SK-N-MC (cell line): ENCODE measurements around the gene ZNRF3.

Experiments
- DNase-seq: peaks from one replicate; pipeline ENCODE4 v3.0.0-alpha.2; 2011; ENCODE audit warnings: low read depth, low spot score
- H3K27ac ChIP-seq: fragments of 200-600 bp; sonication (generic); 2 replicates; pipeline ENCODE4 v1.5.1; 2016; ENCODE audit warnings: mixed run types
- H3K36me3 ChIP-seq: fragments of 200-600 bp; sonication (generic); 2 replicates; pipeline ENCODE4 v1.6.1; 2017; ENCODE audit warnings: antibody characterized with exemption, low read length, mixed read lengths; ENCODE audit not compliant: insufficient read depth
- H3K4me3 ChIP-seq: fragments of 200-600 bp; sonication (generic); 2 replicates; pipeline ENCODE4 v1.5.1; 2016
- H3K9ac ChIP-seq: fragments of 200-600 bp; sonication (generic); 2 replicates; pipeline ENCODE4 v1.8.0; 2017; ENCODE audit warnings: mixed run types, mixed read lengths; ENCODE audit not compliant: insufficient read length
- H3K9me3 ChIP-seq: fragments of 200-600 bp; sonication (generic); 2 replicates; pipeline ENCODE4 v1.6.1; 2017; ENCODE audit warnings: low read depth, mild to moderate bottlenecking, antibody characterized with exemption, low read length, moderate library complexity, mixed read lengths
- EZH2 ChIP-seq: fragments of 200-600 bp; sonication (generic); IDR thresholded peaks from one replicate; pipeline ENCODE4 v1.6.1; 2017; ENCODE audit warnings: antibody characterized with exemption
- FOXP2 ChIP-seq: optimal IDR thresholded peaks from 2 replicates; pipeline ENCODE3; 2011; ENCODE audit warnings: mild to moderate bottlenecking, moderate library complexity; ENCODE audit not compliant: insufficient read depth; ENCODE audit errors: extremely low read length, control extremely low read depth
- POLR2AphosphoS5 ChIP-seq: IDR thresholded peaks from 2 replicates; pipeline ENCODE4 v1.6.1; 2012; ENCODE audit warnings: mild to moderate bottlenecking, low read depth, low read length, borderline replicate concordance

The ZNRF3 gene

DNA sequence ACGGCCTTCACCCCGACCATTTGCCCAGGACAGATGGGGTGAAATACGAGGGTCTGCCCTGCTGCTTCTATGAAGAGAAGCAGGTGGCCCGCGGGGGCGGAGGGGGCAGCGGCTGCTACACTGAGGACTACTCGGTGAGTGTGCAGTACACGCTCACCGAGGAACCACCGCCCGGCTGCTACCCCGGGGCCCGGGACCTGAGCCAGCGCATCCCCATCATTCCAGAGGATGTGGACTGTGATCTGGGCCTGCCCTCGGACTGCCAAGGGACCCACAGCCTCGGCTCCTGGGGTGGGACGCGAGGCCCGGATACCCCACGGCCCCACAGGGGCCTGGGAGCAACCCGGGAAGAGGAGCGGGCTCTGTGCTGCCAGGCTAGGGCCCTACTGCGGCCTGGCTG, 167.1 kb downstream of the ZNRF3 start:
- no peak for DNase-seq
- Histone ChIP-seq H3K4me3 (no peak overlapping the region), H3K9me3 (no peaks in the 10 kb centered on the region), H3K9ac (no peak overlapping the region), H3K36me3 (peaks cover 13% of the 10 kb centered on the region; the same call in 1 of the 2 replicates), H3K27ac (no peak overlapping the region)
- TF ChIP-seq POLR2AphosphoS5 = no peak
- no peak for TF ChIP-seq FOXP2
- TF ChIP-seq EZH2 = no peak

DNA sequence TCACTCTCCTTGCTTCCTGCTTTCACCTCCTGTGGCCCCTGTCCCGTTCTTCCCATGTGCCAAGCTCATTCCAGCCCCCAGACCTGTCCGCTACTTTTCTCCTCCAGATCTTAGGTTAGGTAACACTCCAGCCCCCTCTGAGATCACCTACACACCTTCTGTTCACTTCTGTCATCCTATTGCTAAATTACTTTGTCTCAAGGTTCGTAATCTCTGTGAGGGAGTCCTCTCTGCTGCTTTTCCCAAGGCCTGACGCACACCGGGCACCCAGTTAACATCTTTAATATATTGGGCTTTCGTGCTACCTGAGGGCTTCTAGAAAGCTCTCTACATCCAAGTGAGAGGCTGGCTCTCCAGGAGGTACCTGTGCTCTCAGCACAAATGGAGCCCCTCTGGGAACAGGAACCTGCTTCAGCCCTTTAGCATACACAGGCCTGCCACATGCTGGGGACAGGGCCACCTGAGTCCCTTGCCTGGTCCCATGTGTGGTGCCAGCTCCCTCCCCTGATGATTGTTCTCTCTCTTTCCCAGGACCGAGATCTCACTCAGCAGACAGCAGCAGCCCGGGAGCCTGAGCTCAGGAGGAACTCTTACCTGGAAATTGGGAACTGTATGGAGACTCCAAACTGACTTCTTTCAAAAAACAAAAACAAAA, 169.8 kb downstream of the ZNRF3 start:
- TF ChIP-seq POLR2AphosphoS5 (no peak), FOXP2 (no peak), EZH2 (no peak)
- H3K36me3 ChIP-seq = peaks cover 10% of the 10 kb centered on the region; the same call in 1 of the 2 replicates
- no peak overlapping the region for H3K27ac ChIP-seq
- no peaks in the 10 kb centered on the region for H3K9me3 ChIP-seq
- no peak overlapping the region for H3K4me3 ChIP-seq
- H3K9ac ChIP-seq = no peak overlapping the region
- no peak for DNase-seq

DNA sequence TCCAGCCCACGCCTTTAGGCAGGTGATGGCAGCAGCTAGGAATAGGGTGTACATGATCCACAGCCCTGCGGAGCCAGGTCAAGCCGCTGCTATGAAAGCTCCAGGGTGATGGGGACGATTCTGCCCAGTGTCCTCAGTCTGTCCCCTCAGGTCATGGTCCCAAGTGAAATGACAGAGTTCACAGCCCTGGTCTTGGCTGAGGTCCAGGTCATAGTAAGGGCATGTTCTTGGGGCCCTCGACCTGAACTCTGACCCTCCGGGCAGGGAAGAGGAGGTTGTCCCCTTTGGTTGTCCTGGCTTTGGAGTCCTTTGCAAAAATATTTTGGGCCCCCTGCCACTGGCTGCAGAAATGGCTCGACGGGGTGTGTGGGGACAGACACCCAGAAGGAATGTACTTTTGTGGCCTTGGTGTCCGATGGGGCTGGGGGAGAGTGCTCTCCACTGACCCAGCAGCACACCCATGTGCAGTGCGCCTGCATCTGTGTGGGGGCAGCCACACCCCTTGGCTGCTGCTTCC, 170.9 kb downstream of the ZNRF3 start:
- Histone ChIP-seq H3K9me3 (no peaks in the 10 kb centered on the region), H3K9ac (no peak overlapping the region), H3K27ac (no peak overlapping the region), H3K36me3 (peaks cover 2% of the 10 kb centered on the region; the same call in 1 of the 2 replicates), H3K4me3 (no peak overlapping the region)
- DNase-seq = no peak
- TF ChIP-seq FOXP2 (no peak), EZH2 (no peak), POLR2AphosphoS5 (no peak)

DNA sequence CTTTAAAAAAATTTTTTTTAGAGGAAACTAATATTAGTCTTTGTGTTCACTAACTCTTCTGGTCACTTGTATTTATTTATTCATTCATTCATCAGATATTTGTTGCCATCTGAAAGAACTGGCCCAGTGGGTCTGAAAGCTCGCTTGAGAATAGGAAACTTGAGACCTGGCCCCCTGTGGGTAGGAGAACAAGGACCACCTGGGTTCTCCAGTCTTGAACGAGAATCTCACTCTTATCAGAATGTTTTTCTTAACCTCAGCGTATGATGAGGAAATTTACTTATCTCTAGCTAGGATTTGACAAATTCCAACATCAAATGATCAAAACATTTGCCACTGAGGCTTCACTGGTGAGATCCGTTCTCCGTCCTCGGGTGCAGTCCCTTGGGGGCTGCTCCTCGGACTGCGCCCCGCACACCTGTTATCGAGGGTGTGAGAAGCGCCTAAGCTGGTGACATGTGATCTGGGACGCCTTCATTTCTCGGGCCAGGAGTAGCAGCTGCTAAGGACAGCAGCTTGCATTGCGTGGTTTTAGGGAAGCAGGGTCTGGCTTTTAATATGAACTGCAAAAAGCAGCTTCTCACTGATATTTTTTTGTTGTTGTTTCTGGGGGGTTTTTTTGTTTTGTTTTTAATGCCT, 171.9 kb downstream of the ZNRF3 start:
- Histone ChIP-seq H3K9me3 (no peaks in the 10 kb centered on the region), H3K4me3 (no peak overlapping the region), H3K36me3 (peaks cover 2% of the 10 kb centered on the region; the same call in 1 of the 2 replicates), H3K27ac (no peak overlapping the region), H3K9ac (no peak overlapping the region)
- TF ChIP-seq EZH2 = no peak
- no peak for TF ChIP-seq FOXP2
- TF ChIP-seq POLR2AphosphoS5 = no peak
- no peak for DNase-seq

DNA sequence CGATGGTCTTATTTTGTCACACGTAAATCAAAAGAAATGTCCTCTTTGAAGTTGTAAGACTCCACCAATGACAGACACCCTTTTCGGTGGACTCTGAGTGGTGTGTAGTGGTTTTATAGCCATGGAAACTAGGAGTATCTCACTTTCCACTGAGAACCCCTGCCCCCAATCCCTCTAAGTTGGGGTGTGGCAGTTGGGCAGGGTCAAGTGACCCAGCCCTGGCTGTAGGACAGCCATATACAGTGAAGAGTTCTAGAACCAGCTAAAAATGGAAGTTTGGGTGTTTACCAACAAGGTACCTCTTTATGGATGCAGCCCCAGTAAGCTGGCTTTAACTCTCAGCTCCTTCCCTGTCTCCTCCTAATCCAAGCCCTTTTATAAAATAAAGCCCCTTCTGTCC, 173.1 kb downstream of the ZNRF3 start:
- no peak overlapping the region for H3K27ac ChIP-seq
- H3K4me3 ChIP-seq = no peak overlapping the region
- no peak overlapping the region for H3K9ac ChIP-seq
- no peaks in the 10 kb centered on the region for H3K36me3 ChIP-seq
- H3K9me3 ChIP-seq = no peaks in the 10 kb centered on the region
- DNase-seq = no peak
- TF ChIP-seq EZH2 (no peak), FOXP2 (no peak), POLR2AphosphoS5 (no peak)

DNA sequence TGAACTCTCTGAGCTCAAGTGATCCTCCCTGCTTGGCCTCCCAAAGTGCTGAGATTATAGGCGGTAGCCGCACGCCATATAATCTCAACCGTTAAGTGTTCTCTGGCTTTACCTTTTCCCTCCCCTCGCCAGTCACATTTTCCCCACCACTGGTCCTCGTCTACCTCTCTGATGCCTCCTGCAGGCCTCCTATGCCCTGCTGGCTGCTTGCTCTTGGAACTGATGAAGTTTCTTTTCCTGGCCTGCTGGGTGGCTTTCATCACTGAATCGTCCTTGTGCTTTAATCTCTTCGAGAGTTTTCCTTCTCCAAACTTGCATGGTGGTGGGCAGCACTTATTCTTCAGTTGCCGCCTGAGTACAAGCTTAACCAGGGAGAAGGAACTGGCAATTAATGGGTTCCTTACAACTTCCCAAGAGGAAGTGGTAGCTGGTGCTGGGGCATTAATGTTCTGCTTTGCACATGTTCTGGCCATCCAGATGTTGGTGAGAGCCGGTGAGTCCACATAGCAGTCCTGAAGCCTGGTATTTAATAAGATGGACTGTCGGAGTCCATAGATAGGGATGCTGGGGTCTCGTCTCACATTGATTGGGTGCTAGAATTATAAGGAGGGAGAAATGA, 177.0 kb downstream of the ZNRF3 start:
- Histone ChIP-seq H3K9me3 (no peaks in the 10 kb centered on the region), H3K4me3 (no peak overlapping the region), H3K9ac (no peak overlapping the region), H3K36me3 (no peaks in the 10 kb centered on the region), H3K27ac (no peak overlapping the region)
- TF ChIP-seq EZH2 = no peak
- TF ChIP-seq POLR2AphosphoS5 = no peak
- no peak for TF ChIP-seq FOXP2
- no peak for DNase-seq

DNA sequence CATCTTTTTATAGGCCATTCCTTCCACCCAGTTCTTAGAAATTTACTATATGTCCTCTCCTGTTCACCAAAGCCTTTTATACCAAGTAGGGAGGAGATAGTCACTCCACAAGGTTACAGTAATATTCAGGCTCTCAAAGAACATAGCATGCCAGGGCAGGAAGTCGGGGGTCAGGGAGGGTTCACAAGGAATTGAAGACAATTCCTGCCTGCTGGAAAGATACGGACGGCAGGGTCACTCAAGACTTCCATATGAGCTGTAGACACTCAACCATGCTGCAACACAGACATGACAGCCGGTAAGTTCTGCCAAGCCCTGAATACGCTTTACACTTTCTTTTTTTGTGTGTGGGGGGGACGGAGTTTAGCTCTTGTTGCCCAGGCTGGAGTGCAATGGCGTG, 177.6 kb downstream of the ZNRF3 start:
- Histone ChIP-seq H3K4me3 (no peak overlapping the region), H3K9ac (no peak overlapping the region), H3K36me3 (no peaks in the 10 kb centered on the region), H3K9me3 (no peaks in the 10 kb centered on the region), H3K27ac (no peak overlapping the region)
- DNase-seq = no peak
- TF ChIP-seq FOXP2 = no peak
- no peak for TF ChIP-seq POLR2AphosphoS5
- no peak for TF ChIP-seq EZH2

DNA sequence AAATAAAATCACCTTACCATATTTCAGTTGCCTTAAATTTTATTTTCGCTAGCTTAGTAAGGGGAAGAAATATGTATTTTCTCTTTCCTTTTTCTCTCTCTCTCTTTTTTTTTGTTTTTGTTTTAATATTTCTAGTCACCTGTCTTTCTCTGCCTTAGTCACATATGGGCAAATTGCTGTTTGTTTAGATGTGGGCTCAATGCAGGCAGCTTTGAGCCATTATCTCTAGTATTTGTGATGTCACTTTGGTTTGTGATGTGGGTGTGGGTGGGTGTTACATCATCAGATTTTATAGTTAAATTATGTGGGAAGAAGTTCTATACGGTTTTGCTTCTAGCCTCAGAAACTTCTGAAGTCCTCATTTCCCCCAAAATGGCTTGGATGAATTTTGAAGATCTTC, 178.4 kb downstream of the ZNRF3 start, which contains the start of gene C22orf31:
C22orf31 (minus strand) TSS at position 59 of the 400 bp plus-strand sequence; CDS start at position 20, 39 bp downstream.
- DNase-seq = no peak
- Histone ChIP-seq H3K36me3 (no peaks in the 10 kb centered on the region), H3K27ac (no peak within 1 kb of the TSS), H3K9me3 (no peaks in the 10 kb centered on the region), H3K9ac (no peak within 1 kb of the TSS), H3K4me3 (no peak within 1 kb of the TSS)
- TF ChIP-seq EZH2 (no peak), FOXP2 (no peak), POLR2AphosphoS5 (no peak)

DNA sequence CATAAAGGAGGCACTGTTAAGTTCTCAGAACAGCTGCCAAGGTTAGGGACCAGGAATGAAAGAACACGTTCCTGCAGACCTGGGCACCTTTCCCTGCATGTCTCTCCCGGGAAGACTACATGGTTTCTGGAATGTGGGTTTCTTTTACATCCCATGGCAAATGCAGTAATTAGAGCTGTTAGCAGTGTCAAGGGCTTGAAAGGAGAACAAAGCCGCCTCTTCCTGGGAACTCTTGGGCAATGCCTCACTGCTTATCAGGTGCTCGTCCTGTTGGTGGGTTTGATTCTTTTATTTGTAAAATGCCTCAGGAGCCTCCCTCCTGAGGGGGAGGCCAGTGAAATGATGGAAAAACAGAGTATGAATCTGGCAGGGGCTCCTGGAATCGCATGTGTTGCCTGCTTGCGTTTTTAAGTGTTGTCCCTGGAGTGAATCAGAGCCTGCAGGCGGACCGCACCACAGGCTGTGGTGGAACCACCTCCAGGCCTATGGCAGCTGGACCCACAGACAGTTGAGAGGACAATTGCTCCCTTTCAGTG, 179.0 kb downstream of the ZNRF3 start:
- DNase-seq = no peak
- no peak overlapping the region for H3K27ac ChIP-seq
- TF ChIP-seq EZH2 (no peak), FOXP2 (no peak), POLR2AphosphoS5 (no peak)
- no peaks in the 10 kb centered on the region for H3K36me3 ChIP-seq
- no peak overlapping the region for H3K9ac ChIP-seq
- H3K9me3 ChIP-seq = no peaks in the 10 kb centered on the region
- no peak overlapping the region for H3K4me3 ChIP-seq
